Measurements from ENCODE around the gene EXO5.
"Not testable (repeated sequence)": the region's sequence is repeated elsewhere in the genome, so short reads cannot be mapped to it uniquely, and the experiment has no call there.

Gene EXO5

GRCh38 chr1:40508375-40509341, at the start of gene EXO5:
TSS of gene EXO5 (plus strand) at chr1:40508767. CDS start at chr1:40514545, 5,778 bp downstream.
- FAIRE-seq: peak; percentile 49
- DNase-seq (ENCODE audit: insufficient read length, low spot score): peak; percentile 69

- no peak for FAIRE-seq
Measured at GRCh38 chr1:40462956-40463590, 45.5 kb upstream of the EXO5 start.

GRCh38 chr1:40469327-40469726, 39.2 kb upstream of the EXO5 start:
- FAIRE-seq (no peak), DNase-seq (ENCODE audit: insufficient read length, low spot score) (no peak)

More at GRCh38 chr1:40462956-40463590, 45.5 kb upstream of the EXO5 start:
- DNase-seq (ENCODE audit: insufficient read length, low spot score): no peak

GRCh38 chr1:40475268-40475667, 33.3 kb upstream of the EXO5 start:
- no peak for DNase-seq (ENCODE audit: insufficient read length, low spot score)
- FAIRE-seq: no peak

- DNase-seq (ENCODE audit: insufficient read length, low spot score) (peak; percentile 73), FAIRE-seq (no peak)
Measured at GRCh38 chr1:40476924-40477677, 31.5 kb upstream of the EXO5 start, which contains the start of gene ZFP69. TSS of gene ZFP69 (plus strand) at chr1:40477290. CDS start at chr1:40479362, 2,072 bp downstream.

- FAIRE-seq (no peak), DNase-seq (ENCODE audit: insufficient read length, low spot score) (peak; percentile 17)
Measured at GRCh38 chr1:40477678-40478053, 30.9 kb upstream of the EXO5 start.

GRCh38 chr1:40478276-40478675, 30.3 kb upstream of the EXO5 start:
- FAIRE-seq: no peak
- no peak for DNase-seq (ENCODE audit: insufficient read length, low spot score)

- FAIRE-seq: no peak
- no peak for DNase-seq (ENCODE audit: insufficient read length, low spot score)
Measured at GRCh38 chr1:40479156-40479555, 29.4 kb upstream of the EXO5 start.

- DNase-seq (ENCODE audit: insufficient read length, low spot score): no peak
- no peak for FAIRE-seq
Measured at GRCh38 chr1:40495315-40495903, 13.2 kb upstream of the EXO5 start.

GRCh38 chr1:40502651-40503050, 5.9 kb upstream of the EXO5 start:
- FAIRE-seq; DNase-seq (ENCODE audit: insufficient read length, low spot score): not testable (repeated sequence)

GRCh38 chr1:40507973-40508372, 594 bp upstream of the EXO5 start:
- FAIRE-seq (no peak), DNase-seq (ENCODE audit: insufficient read length, low spot score) (no peak)

GRCh38 chr1:40519517-40519916, 10.9 kb downstream of the EXO5 start:
- no peak for FAIRE-seq
- DNase-seq (ENCODE audit: insufficient read length, low spot score): no peak

GRCh38 chr1:40530735-40531380, 22.3 kb downstream of the EXO5 start:
- no peak for FAIRE-seq
- no peak for DNase-seq (ENCODE audit: insufficient read length, low spot score)

GRCh38 chr1:40531381-40532061, 23.0 kb downstream of the EXO5 start, which contains the start of gene ZNF684:
TSS of gene ZNF684 (plus strand) at chr1:40531637. CDS start at chr1:40533167, 1,530 bp downstream.
- FAIRE-seq (peak; percentile 73), DNase-seq (ENCODE audit: insufficient read length, low spot score) (peak; percentile 95)

GRCh38 chr1:40532062-40532389, 23.5 kb downstream of the EXO5 start:
- no peak for FAIRE-seq

GRCh38 chr1:40532844-40533424, 24.4 kb downstream of the EXO5 start:
- DNase-seq (ENCODE audit: insufficient read length, low spot score): peak; percentile 51
- FAIRE-seq: no peak

More at GRCh38 chr1:40532062-40532389, 23.5 kb downstream of the EXO5 start:
- DNase-seq (ENCODE audit: insufficient read length, low spot score): no peak

- FAIRE-seq (no peak), DNase-seq (ENCODE audit: insufficient read length, low spot score) (no peak)
Measured at GRCh38 chr1:40534589-40534988, 26.0 kb downstream of the EXO5 start.

GRCh38 chr1:40535732-40536131, 27.2 kb downstream of the EXO5 start:
- FAIRE-seq (no peak), DNase-seq (ENCODE audit: insufficient read length, low spot score) (no peak)

GRCh38 chr1:40539338-40539737, 30.8 kb downstream of the EXO5 start:
- FAIRE-seq: no peak
- DNase-seq (ENCODE audit: insufficient read length, low spot score): no peak

All from HTR-8/SVneo (cell line).